ENCODE results near the gene FAM83D. TPM values are rescaled to one million over a fixed set of nuclear protein-coding genes. Genes with fewer than 3 reads are reported as not detected.

Gene FAM83D
- total and polyA plus RNA-seq, 2 of the 4 experiments (the other 2 are of a cell fraction) = 20.4 to 26.4 TPM

DNA sequence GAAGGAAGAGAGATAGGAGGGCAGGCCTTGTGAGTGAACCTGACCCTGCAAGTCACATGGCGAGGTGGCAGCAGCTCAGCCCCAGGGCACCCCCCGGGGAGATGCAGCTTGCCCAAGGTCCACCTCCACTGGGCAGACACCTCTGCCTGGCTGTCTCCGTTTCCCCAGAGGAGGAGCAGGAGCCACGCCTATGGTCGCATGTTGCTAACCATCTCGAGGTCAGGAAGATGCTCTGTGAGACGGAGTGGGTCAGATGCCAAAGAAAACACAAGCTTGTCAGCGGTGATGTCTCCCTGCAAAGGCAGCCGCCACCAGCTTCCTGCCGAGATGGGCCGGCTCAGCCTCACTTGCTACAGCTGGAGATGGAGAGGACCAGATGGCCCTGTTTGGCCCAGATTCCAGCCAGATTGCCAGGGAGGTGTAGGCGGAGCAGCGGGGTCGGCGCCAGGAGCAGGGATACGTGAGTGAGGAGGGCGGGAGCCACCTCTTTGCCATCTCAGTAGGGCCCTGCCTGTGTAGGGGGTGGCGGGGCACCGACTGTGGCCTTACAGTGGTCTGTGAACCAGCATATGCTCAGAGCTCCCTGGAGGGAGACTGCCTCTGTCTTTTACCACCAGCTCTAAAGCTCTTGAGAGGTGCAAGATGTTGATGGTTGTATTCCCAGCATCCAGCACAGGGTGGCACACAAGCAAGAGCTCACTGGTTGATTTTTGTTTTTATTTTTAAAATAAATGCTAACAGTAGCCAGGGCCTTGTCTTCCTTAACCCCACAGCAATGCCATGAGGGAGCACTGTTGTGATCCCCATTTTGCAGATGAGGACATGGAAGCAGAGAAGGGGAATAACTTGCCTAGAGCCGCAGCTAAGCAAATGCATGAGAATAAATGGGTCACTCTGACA is 42.9 kb upstream of the FAM83D start:
- Histone ChIP-seq H3K4ac (ENCODE audit: low read depth, low read length) (no peak overlapping the region), H2BK15ac (ENCODE audit: low read depth, low read length) (no peak overlapping the region), H4K91ac (ENCODE audit: insufficient read depth, low read depth, low read length) (no peak overlapping the region), H3K4me2 (ENCODE audit: low read depth, low read length) (no peak overlapping the region), H3K9me3 (ENCODE audit: control insufficient read depth, insufficient read depth, low read length) (no peaks in the 10 kb centered on the region), H4K20me1 (ENCODE audit: insufficient read depth, low read length) (no peaks in the 10 kb centered on the region; the same call in 1 of the 2 replicates), H3K9me1 (ENCODE audit: insufficient read depth, low read length) (no peaks in the 10 kb centered on the region), H4K8ac (ENCODE audit: low read depth in 2 of 2, low read length in 2 of 2) (no peak overlapping the region), H4K5ac (ENCODE audit: low read depth, low read length) (no peak overlapping the region), H3K4me1 (ENCODE audit: control insufficient read depth, insufficient read depth, low read length) (no peaks in the 10 kb centered on the region), H3K23ac (ENCODE audit: low read depth, low read length) (no peak overlapping the region), H3K4me3 (ENCODE audit: insufficient read depth, low read depth, low read length) (no peak overlapping the region), H3K18ac (ENCODE audit: low read depth, low read length) (no peak overlapping the region), H3K14ac (replicated peaks; ENCODE audit: low read depth, low read length) (no peak overlapping the region), H3K79me1 (ENCODE audit: low read depth in 1 of 2, low read length in 2 of 2) (no peaks in the 10 kb centered on the region), H3K27me3 (ENCODE audit: control insufficient read depth, insufficient read depth, low read length) (peaks cover 12% of the 10 kb centered on the region), H2AFZ (replicated peaks; ENCODE audit: low read length, poor library complexity) (peak overlapping the region; percentile 32), H2AK9ac (replicated peaks; ENCODE audit: low read depth, low read length, poor library complexity) (no peak overlapping the region), H2AK5ac (ENCODE audit: low read depth, low read length) (no peak overlapping the region), H2BK20ac (ENCODE audit: low read depth, low read length) (no peak overlapping the region), H3K56ac (ENCODE audit: extremely low read depth, insufficient read depth, low read length) (no peak overlapping the region), H3K9ac (ENCODE audit: low read depth, low read length) (no peak overlapping the region), H2BK5ac (ENCODE audit: low read depth, low read length, poor library complexity, severe bottlenecking) (no peak overlapping the region), H2BK120ac (ENCODE audit: low read depth, low read length) (no peak overlapping the region), H3K36me3 (ENCODE audit: control insufficient read depth, insufficient read depth, low read length) (no peaks in the 10 kb centered on the region), H3K27ac (ENCODE audit: insufficient read depth, low read length) (no peak overlapping the region)
- intact Hi-C loops (cut with micrococcal nuclease) = no loop called here
- in situ Hi-C loops (cut with MboI; ENCODE audit: low sequenced_read_pairs) = no loop called here
- WGBS, 2 experiments (ENCODE audit: extremely low coverage in 2 of 2, insufficient read length in 1 of 2) = 57% methylated on average over 2 of the region's 20 CpGs; no CpG with 5 or more reads in 1 of the 2 experiments
- ChIA-PET POLR2A (ENCODE audit: unreplicated experiment) (no interaction called here), CTCF (interaction anchor here (0.6 to 1.0 kb wide), 2 partner anchors 28 to 165 kb away, joined by 3 read pairs; no protein-coding TSS in a partner anchor)
- TF ChIP-seq CEBPB (IDR thresholded peaks at IDR 0.05; ENCODE audit: low read depth, low read length) (no peak), MAZ (IDR thresholded peaks at IDR 0.05; ENCODE audit: borderline replicate concordance, low read depth, low read length) (no peak), MAFK (IDR thresholded peaks at IDR 0.05; ENCODE audit: low read depth, low read length) (no peak), USF2 (IDR thresholded peaks at IDR 0.05; ENCODE audit: low read depth, low read length) (no peak), POLR2A (IDR thresholded peaks at IDR 0.05; ENCODE audit: low read depth, low read length) (no peak)
- TF ChIP-seq, protein P1, sequence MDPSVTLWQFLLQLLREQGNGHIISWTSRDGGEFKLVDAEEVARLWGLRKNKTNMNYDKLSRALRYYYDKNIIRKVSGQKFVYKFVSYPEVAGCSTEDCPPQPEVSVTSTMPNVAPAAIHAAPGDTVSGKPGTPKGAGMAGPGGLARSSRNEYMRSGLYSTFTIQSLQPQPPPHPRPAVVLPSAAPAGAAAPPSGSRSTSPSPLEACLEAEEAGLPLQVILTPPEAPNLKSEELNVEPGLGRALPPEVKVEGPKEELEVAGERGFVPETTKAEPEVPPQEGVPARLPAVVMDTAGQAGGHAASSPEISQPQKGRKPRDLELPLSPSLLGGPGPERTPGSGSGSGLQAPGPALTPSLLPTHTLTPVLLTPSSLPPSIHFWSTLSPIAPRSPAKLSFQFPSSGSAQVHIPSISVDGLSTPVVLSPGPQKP (IDR thresholded peaks at IDR 0.05; ENCODE audit: borderline replicate concordance, low read depth, low read length) = no peak
- ATAC-seq (ENCODE audit: low read depth) = no peak
- peak; percentile 2 for DNase-seq
- no TSS peak for BruUV-seq (replicated peaks)
- dilution Hi-C loops (cut with HindIII; ENCODE audit: low sequenced_read_pairs, unreplicated experiment) = no loop called here

Measured in IMR-90 (cell line).